ENCODE measurements around the gene YPEL3. TPM values are rescaled to one million over a fixed set of nuclear protein-coding genes. Genes with fewer than 3 reads are reported as not detected.
A peak's percentile ranks its signal among the peaks of the same experiment; 100 is the strongest.

YPEL3 gene
- total and polyA plus RNA-seq, 2 of the 8 experiments (the other 6 are each of a cell fraction or from before 2014, with no cell fraction given), result 40.3 to 53.3 TPM

DNA sequence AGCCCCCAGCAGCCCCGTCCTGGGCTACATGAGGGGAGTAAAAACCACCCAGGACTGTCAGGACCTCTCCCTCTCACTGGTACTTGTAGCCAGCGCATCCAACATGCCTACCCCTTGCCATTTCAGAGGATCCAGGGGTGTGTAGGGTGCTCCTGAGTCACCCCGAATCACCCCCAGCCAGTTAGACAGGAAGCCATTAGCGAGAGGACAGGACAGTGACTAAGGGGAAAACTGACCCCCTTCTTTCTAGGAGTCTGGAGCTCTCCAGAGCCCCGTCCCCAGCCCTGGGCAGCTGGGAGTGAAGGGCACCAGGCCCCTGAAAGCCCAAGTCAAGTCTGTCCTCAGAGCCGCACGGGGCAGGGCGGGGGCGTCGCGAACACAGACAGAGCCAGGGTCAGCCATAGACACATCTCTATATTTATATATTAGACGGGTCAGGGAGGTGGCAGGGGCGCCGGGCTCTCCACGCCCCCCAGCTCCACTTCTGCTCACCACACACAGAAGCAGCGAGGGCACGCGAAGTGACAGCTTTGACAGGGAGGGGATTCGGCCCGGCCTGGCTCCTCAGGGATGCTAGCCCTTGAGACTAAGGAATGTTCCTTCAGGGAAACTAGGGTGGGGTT is 17.8 kb upstream of the YPEL3 start:
- no peaks in the 10 kb centered on the region for H3K23me2 ChIP-seq (ENCODE audit: low read depth, low read length)
- no peak for TF ChIP-seq ZNF274 (IDR thresholded peaks at IDR 0.05; ENCODE audit: borderline replicate concordance, extremely low read depth, low read length)

More for the DNA sequence above, 17.8 kb upstream of the YPEL3 start:
- CTCF ChIA-PET (ENCODE audit: partially characterized antibody), result interaction anchor here (0.6 to 6.7 kb wide), 10 partner anchors 7 to 190 kb away, joined by 3 to 90 read pairs (median 20); partner anchors contain the start of genes MAPK3 and TBX6
- H4K20me1 ChIP-seq (replicated peaks in 1 of 2; ENCODE audit: control insufficient read depth in 1 of 2, insufficient read depth in 2 of 2, low read length in 2 of 2), result peaks cover 2 to 6% of the 10 kb centered on the region in 2 experiments
- H3K4ac ChIP-seq (replicated peaks; ENCODE audit: insufficient read length, low read depth, low read length), result no peak overlapping the region
- no peak overlapping the region for H3K14ac ChIP-seq (ENCODE audit: insufficient read length)
- H3K9me3 ChIP-seq (ENCODE audit: insufficient read depth in 2 of 2, low read depth in 1 of 2, low read length in 1 of 2), result no peaks in the 10 kb centered on the region
- H4K5ac ChIP-seq (ENCODE audit: insufficient read length, low read depth, low read length), result no peak overlapping the region
- H3K9ac ChIP-seq (replicated peaks in 1 of 4; ENCODE audit: extremely low read depth in 1 of 4, low read depth in 3 of 4, low read length in 3 of 4), result no peak overlapping the region
- H2BK12ac ChIP-seq (ENCODE audit: low read depth, low read length), result no peak overlapping the region
- H3K27ac ChIP-seq (ENCODE audit: low read depth, low read length), result no peak overlapping the region
- FAIRE-seq (no peak), DNase-seq (ENCODE audit: low read depth in 1 of 2, low spot score in 2 of 2) (peak in 1 of 2 experiments; percentile 46)
- H3K56ac ChIP-seq (replicated peaks; ENCODE audit: insufficient read length, low read depth, low read length), result no peak overlapping the region
- H4K8ac ChIP-seq (ENCODE audit: extremely low read depth, insufficient read depth, low read length), result no peak overlapping the region; the same call in 1 of the 2 replicates
- no peak overlapping the region for H2BK5ac ChIP-seq (ENCODE audit: low read depth, low read length)
- H4K91ac ChIP-seq (replicated peaks; ENCODE audit: insufficient read length, low read length), result no peak overlapping the region
- H3K4me2 ChIP-seq (ENCODE audit: insufficient read depth in 1 of 2, low read depth in 2 of 2, low read length in 2 of 2), result no peak overlapping the region
- WGBS, 2 experiments (ENCODE audit: extremely low coverage in 1 of 2, insufficient coverage in 1 of 2, insufficient read length in 1 of 2, insufficient replicate concordance in 2 of 2, low coverage in 1 of 2, low lambda C conversion rate in 2 of 2, missing lambda C conversion rate in 1 of 2), result 85% methylated on average over 20 of the region's 20 CpGs; no CpG with 5 or more reads in 1 of the 2 experiments
- no peak overlapping the region for H3K18ac ChIP-seq (ENCODE audit: extremely low read depth, low read length)
- H3K36me3 ChIP-seq (ENCODE audit: control insufficient read depth in 2 of 4, insufficient read depth in 4 of 4, low read length in 3 of 4), result no peaks in the 10 kb centered on the region
- H2BK15ac ChIP-seq (ENCODE audit: low read length), result no peak overlapping the region
- POLR2A ChIA-PET (ENCODE audit: partially characterized antibody), result interaction anchor here (0.6 to 16.3 kb wide), 5 partner anchors 10 to 27 kb away, joined by 3 to 169 read pairs (median 4); partner anchors contain the start of genes TBX6 and YPEL3
- H3K27me3 ChIP-seq (replicated peaks in 1 of 4; ENCODE audit: control insufficient read depth in 3 of 4, extremely low read depth in 1 of 4, insufficient read depth in 3 of 4, low read length in 3 of 4), result no peaks in the 10 kb centered on the region
- no peak overlapping the region for H2BK120ac ChIP-seq (replicated peaks; ENCODE audit: low read depth, low read length)
- no peak overlapping the region for H2AFZ ChIP-seq (ENCODE audit: low read length)
- no peaks in the 10 kb centered on the region for H3K79me2 ChIP-seq (ENCODE audit: control insufficient read depth in 1 of 2, insufficient read depth in 2 of 2, low read length in 2 of 2)
- H3K4me1 ChIP-seq (replicated peaks in 1 of 4; ENCODE audit: control insufficient read depth in 3 of 4, insufficient read depth in 4 of 4, low read length in 3 of 4), result peaks cover 0 to 12% (median 6%) of the 10 kb centered on the region in 4 experiments; a peak in 5 of 7 replicates
- H2AK5ac ChIP-seq (ENCODE audit: low read depth, low read length), result no peak overlapping the region
- no peak overlapping the region for H2BK20ac ChIP-seq (ENCODE audit: low read length)
- no peak overlapping the region for H3K23ac ChIP-seq (ENCODE audit: insufficient read length)
- no peak overlapping the region for H3K4me3 ChIP-seq (ENCODE audit: extremely low read depth in 1 of 4, insufficient read depth in 2 of 4, low read depth in 3 of 4, low read length in 4 of 4)
- H3K79me1 ChIP-seq (ENCODE audit: low read depth, low read length), result no peaks in the 10 kb centered on the region
